H4 (cell line): Measurements from ENCODE around the gene SERGEF. TPM values are rescaled to one million over a fixed set of nuclear protein-coding genes. Genes with fewer than 3 reads are reported as not detected.

Experiments used
- DNase-seq: peaks from one replicate; pipeline ENCODE4 v3.0.0-alpha.2; 2015; ENCODE audit warnings: low spot score
- total RNA-seq: library from RNA; depleted of rRNA; stranded (reverse); fragments of >200 nt; shearing (Covaris generic); gene quantifications from 2 replicates; pipeline ENCODE4 v1.2.3, GENCODE V29; 2014

Gene SERGEF
- total RNA-seq, 1 experiment from 2014 or later: 42.8 TPM

DNA sequence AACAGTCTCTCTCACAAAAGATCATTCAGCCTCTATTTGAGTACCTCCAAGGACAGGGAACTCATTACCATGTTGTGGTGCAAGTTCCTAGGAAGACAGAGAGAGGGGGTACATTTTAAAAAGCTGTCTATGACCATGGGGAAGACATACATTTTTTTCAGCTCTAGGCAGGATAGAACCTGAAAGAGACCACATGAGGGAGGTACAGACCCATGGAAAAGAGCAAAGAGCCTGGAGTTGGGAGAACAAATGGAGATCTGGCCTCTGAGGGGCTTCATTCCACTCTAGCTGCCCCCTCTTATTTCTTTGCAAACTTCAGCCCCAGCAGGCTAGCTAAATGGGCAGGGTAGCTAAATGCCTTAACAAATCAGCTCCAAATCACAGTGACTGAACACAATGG lies 241.9 kb downstream of the SERGEF start:
- no peak for DNase-seq

DNA sequence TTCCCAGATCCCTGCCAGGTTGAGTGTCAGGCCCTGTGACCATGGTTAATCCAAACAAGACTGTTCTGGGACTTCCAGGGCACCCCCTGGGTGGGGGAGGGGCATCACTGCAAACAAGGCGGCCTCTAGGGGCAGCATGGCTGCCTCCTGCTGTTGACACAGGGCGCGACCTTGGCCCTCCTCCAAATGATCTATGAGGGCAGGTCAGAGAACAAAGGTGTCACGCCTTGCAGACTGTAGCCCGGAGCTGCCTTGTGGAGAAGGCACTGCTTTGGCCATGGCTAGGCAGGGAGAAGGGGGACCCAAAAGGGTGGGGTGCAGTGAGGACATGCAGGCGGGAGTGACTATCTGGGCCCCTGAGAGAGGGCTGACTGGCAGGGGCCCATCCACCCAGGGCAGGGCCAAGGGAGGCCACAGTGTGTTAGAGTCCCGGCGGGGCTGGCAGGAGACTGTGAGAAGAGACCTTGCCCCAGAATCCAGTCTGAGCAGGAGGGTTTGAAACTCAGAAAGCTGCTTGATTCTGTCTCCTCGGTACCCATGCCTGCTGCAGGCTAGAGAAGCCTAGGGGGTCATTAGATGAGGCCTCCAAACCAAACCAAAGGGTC lies 242.7 kb downstream of the SERGEF start:
- no peak for DNase-seq

- DNase-seq: no peak
Measured at GRCh38 chr11:17769218-17769617, 243.6 kb downstream of the SERGEF start.

DNA sequence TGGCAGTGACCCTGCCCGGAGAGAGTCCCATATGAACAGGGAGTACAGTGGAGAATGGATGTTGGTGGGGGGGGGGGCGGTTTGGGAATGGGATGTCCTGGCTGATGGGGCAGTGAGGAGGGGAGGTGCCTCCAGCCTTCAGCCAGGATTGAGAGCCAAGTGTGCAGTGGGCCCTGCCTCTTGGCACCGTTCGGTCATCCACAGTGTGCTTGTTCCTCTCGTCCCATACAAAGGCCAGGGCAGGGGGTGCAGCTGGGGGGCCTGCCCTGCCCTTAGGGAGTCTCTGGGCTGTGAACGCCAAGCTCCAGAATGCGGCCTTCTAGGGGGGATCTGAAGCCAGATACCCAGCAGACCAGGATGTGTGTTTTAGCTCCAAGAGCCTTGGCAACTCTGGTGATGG lies 244.3 kb downstream of the SERGEF start:
- no peak for DNase-seq

DNA sequence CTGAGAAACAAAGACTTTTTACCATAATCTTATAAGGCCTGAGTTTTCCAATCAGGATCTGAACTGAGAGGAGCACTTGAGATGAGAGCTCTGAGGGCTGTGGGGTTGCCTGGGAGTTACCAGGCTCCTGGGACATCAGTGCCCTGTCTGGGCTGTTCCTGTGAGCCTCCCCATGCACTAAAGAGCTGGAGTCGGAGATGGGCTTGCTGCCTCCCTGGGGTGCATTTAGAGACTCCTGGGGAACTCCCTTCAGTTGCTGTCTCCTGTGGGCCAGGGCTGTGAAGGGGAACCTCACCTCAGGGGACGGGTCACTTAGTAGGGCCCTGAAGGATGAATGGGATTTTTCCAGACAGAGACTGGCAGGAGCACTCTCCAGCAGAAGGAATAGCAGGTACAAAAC lies 244.9 kb downstream of the SERGEF start:
- no peak for DNase-seq

GRCh38 chr11:17767301-17767885 lies 245.5 kb downstream of the SERGEF start:
- no peak for DNase-seq

DNA sequence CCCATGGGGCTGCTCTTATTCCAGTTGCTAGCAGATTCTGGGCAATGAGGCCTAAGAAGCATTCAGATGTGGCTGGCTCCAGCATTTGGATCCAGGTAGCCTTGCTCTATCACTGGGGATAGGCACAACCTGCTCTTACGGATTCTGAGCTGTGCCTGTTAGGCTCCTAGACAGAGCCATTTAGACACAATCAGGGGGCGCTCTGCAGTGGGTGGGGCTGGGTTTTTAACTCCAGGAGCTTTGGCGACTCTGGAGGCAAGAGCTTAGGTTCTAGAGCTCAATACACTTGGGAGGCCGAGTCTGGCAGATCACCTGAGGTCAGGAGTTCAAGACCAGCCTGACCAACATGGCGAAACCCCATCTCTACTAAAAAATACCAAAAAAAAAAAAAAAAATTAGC lies 246.3 kb downstream of the SERGEF start:
- DNase-seq: no peak

DNA sequence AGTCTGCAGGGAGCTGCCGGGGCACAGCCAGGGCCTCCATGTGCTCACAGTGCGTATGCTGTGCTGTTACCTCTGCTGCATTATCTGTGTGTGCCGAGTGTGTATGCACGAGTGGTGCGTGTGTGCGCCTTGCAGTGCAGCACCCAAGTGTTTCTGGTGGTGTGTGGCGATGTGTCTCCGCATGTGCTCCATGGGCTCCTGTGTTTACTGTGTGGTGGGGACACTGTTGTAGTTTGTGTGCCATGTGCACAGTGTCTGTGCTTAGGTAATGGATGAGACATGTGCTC lies 246.8 kb downstream of the SERGEF start:
- no peak for DNase-seq

DNA sequence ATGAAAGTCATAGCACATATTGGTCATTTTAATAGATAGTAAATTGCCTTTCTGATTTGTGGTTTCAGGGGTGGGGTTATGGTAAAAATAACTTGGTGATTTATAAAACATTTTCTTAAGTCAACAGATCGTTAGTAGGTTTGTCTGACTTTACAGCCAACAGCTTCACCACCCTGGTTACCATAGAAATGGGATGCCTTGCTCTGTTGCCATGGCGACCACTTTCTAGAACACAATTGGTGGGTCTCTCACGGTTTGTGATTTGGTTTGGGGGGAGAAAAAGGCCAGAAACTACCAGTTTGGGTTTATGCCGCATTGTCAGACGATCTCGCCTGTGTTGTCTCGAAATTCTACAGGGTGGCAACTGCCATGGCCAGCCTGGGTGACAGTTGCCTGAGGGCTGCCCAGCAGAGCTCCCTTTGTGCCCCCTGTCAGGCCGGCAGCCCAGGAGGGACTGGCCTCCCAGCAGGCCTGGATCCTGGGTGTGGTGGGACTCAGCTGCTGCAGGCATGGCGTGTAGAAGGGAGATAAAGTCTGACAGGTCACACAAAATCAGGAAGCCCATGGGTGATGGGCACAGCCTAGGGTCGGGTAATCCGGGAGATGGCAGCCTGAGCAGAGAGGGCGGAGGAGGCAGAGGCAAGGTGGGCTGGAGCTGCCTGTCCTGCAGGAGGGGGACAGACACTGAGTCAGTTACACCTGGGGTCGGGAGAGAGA lies 247.3 kb downstream of the SERGEF start:
- DNase-seq: no peak

DNA sequence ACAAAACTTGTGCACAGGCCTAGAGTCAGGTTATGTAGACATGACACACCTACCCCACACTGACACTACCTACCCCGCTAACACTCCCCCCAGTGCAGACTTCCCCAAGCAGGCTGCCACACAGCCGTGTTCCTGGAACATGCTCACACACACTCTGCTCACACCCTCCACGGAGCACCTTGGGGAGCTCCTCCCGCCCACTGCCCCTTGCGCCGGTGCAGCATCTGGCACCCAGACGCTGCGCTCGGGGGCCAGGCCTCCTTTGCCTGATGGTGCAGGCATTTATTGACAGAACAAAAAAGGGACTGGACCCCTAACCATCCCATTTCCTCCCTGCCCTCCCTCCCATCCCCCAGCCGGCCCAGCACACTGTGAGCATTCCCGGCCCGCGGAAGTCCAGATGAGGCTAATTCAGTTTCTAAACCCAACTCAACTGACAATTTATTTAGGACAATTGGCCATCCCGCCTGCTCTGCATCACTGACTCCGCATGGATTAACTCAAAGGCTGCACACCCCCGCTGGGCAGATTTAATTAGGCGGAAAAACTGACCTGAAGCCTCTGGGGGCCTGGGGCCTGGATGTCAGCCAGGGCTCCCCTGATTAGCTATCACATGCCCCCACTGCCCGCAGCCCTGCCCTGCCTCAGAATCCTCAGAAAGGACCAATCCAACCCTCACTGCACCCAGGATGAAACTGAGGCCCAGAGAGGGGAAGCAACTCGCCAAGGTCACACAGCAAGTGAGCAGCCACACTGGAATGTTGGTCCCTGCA lies 248.2 kb downstream of the SERGEF start:
- DNase-seq: no peak

- no peak for DNase-seq
Measured at GRCh38 chr11:17763703-17764102, 249.1 kb downstream of the SERGEF start.

GRCh38 chr11:17763244-17763643 lies 249.6 kb downstream of the SERGEF start:
- DNase-seq: no peak

DNA sequence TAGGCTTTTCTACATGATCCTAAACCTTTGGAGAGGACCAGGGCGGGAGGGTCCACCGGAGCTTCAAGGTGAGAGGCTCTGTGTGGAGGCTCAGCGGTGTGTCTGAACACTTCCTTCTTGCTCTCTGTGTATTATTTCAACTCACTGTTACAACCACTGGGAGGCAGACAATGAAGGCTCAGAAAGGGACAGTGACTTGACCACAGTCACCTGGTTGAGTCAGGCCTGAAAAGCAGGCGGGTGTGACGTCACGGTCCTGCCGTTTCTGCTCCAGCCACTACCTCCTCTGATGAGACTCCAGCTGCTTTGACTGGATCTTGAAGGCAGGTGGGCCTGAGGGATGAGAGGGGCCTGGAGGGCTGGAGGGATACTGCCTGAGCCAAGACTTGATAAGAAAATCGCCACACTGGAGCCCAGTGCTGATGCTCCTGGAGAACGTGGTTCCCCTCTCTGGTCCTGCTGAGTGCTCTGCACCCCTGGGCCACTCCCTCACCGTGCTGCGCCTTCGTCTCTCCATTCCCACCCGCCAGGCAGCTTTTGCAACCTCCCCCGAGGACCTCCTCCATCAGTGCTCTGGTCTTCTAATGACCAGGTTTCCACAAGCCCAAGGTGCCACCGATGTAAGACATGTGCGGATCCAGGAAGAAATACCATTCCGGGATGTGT lies 250.4 kb downstream of the SERGEF start:
- DNase-seq: no peak

DNA sequence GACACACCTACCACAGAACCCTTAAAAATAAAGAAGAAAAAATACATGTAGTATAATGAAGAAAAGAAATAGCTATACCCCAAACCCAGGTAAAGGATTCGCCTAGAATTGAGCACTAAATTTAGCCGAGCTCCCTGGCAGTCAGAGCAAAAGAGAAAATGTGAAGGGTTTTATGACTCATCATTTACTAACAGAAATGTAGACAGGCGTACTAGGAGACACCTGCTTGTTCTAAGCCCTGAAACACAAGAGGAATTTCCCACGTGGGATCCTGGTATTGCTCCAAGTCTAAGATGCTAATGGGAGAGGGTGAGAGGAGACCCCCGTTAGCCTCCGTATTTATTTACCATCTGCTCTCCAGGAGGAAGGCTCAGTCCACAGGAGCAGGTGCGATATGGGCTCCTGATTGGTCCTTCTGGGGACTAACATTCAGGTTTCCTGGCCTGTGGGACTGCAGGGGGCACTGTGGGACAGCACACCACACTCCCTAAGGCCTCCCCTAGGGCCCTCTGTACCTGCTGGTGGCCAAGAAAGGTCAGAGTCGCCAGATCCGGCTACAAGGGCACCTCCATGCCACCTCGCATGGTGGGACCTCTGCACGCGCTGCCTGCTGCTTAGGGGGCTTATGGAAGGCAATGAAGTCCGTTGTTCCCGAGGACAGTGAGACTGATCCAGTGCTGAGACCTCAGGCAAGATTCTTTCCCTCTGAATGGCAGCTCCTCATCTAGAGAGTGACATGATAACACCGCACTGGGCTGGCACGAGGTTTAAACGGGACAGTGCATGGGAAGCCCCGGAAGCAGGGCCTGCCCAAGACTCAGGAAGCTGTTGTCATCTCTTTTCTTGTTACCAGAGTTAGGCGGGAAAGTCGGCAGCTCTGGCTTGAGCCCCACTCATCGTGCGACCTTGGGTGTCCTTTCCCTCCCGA lies 252.5 kb downstream of the SERGEF start:
- DNase-seq: peak; percentile 38

GRCh38 chr11:17755891-17756290 lies 257.0 kb downstream of the SERGEF start:
- no peak for DNase-seq

DNA sequence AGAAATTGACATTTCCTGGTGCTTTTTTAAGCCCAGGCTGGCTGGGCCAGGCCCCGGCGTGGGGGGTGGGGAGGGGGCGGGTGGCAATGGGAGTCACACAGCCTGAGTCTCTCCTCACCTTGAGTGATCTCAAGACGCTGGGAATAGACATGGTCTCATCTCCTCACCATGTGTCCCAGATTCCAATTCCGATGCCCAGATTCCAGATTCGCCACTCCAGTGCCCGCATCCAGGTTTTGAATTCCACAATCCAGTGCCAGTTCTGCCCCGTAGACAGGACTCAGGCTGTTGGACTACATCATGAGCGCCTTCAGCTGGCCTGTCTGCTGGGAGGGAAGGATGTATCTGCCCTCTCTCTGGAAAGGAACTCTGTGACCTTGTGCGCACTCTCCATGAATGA lies 259.2 kb downstream of the SERGEF start:
- no peak for DNase-seq

DNA sequence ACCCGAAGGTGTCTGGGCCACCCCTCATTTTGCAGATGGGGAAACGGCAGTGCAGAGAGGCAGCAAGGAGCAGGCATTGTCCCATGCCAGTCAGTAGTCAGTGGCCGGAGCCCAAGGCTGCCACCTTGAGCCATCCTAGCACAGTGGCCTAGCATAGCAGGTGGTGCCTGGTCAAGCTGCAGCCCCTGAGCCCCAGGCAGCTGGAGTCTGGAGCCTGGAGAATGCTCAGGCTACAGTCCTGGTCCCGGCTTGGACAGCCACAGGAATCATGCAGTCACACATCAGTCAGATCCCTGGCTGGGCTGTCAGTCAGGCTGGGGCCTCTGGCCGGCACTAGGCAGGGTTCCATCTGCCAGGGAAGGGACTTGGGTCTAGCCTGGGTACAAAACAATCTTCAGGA lies 259.7 kb downstream of the SERGEF start:
- no peak for DNase-seq

DNA sequence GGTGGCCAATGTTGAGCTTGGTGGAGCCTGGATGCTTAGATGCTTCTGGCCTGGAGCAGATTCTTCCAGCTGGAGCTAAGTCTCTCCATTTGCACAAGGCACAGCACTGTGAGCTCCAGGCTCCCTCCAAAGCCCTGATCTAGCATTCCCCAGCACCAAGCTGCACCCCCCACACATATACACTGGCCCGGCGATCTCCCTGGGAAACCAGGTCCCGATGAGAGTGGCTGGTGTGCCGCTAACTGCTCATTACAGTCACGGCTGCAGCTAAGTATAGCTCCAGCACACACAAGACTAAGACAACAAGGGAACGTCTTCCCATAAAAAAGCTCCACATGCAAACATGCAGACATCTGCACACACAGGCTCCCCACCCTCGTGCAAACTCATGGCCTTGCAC lies 260.7 kb downstream of the SERGEF start:
- no peak for DNase-seq

DNA sequence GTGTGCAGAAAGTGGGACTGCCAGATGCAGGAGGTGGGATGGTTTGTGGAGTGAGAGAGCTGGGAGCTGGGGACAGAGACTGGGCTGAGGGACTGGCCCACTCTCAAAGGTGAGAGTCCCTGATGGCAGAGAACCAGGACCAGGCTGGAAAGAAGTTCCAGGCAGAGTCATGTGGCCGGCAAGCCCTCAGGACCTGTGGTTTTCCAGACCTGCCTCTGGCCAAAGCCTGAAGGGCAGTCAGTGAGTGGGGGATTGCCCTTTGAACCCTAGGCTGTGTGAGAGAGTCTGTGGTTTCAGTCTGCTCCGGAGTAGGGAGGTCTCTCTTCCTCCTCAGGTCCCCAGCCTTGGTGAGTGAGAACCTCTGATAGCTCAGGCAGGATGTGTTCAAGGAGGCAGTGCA lies 261.3 kb downstream of the SERGEF start:
- no peak for DNase-seq

DNA sequence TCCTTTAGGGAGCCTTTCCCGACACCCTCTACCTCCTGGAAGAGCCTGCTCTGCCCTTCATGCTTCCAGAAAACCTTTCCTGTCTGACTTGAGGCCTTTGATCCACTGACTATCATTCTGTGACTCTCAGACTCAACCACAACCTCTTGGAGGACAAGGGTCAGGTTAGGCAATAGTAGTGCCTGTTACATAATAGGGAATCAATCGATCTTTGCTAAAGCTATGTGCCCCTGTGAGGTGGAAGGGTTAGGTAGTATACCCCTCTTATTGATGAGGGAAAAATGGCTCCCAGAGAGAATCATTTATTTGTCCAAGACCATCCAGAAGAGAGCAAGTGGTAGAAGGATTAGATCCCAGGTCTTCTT lies 262.1 kb downstream of the SERGEF start:
- DNase-seq: no peak
